COLO668 (cell line): ENCODE data around the gene ADAMTS3.
"Not testable (repeated sequence)": the region's sequence is repeated elsewhere in the genome, so short reads cannot be mapped to it uniquely, and the experiment has no call there.

Experiments used
- DNase-seq: peaks from one replicate; lab custom pipeline; 2025; ENCODE audit not compliant: unreplicated experiment; lab: John Stamatoyannopoulos, UW

Gene ADAMTS3

GRCh38 chr4:72553540-72554337 lies 15.3 kb downstream of the ADAMTS3 start:
- DNase-seq, result no peak

- no peak for DNase-seq
Observed at GRCh38 chr4:72552447-72552846, 16.6 kb downstream of the ADAMTS3 start.

- no peak for DNase-seq
Observed at GRCh38 chr4:72546456-72546855, 22.6 kb downstream of the ADAMTS3 start.

- not testable (repeated sequence) for DNase-seq
Observed at GRCh38 chr4:72540694-72541093, 28.3 kb downstream of the ADAMTS3 start.

- DNase-seq, result no peak
Observed at GRCh38 chr4:72538006-72538405, 31.0 kb downstream of the ADAMTS3 start.

- no peak for DNase-seq
Observed at GRCh38 chr4:72536443-72536842, 32.6 kb downstream of the ADAMTS3 start.

GRCh38 chr4:72531768-72532290 lies 37.2 kb downstream of the ADAMTS3 start:
- no peak for DNase-seq

GRCh38 chr4:72531322-72531721 lies 37.7 kb downstream of the ADAMTS3 start:
- no peak for DNase-seq

- no peak for DNase-seq
Observed at GRCh38 chr4:72529148-72529822, 39.7 kb downstream of the ADAMTS3 start.

- DNase-seq, result no peak
Observed at GRCh38 chr4:72527038-72527646, 41.9 kb downstream of the ADAMTS3 start.

GRCh38 chr4:72525938-72526337 lies 43.1 kb downstream of the ADAMTS3 start:
- no peak for DNase-seq

- DNase-seq, result no peak
Observed at GRCh38 chr4:72522440-72522839, 46.6 kb downstream of the ADAMTS3 start.

GRCh38 chr4:72513227-72513626 lies 55.8 kb downstream of the ADAMTS3 start:
- DNase-seq, result no peak

GRCh38 chr4:72507860-72508419 lies 61.1 kb downstream of the ADAMTS3 start:
- no peak for DNase-seq

GRCh38 chr4:72507167-72507566 lies 61.9 kb downstream of the ADAMTS3 start:
- no peak for DNase-seq

- DNase-seq, result no peak
Observed at GRCh38 chr4:72505314-72505744, 63.7 kb downstream of the ADAMTS3 start.

- no peak for DNase-seq
Observed at GRCh38 chr4:72500214-72500613, 68.8 kb downstream of the ADAMTS3 start.

- no peak for DNase-seq
Observed at GRCh38 chr4:72496119-72496518, 72.9 kb downstream of the ADAMTS3 start.

- no peak for DNase-seq
Observed at GRCh38 chr4:72494156-72494555, 74.9 kb downstream of the ADAMTS3 start.

- no peak for DNase-seq
Observed at GRCh38 chr4:72489267-72489666, 79.8 kb downstream of the ADAMTS3 start.

- DNase-seq, result no peak
Observed at GRCh38 chr4:72486991-72487390, 82.0 kb downstream of the ADAMTS3 start.
